MV-4-11 (cell line): ENCODE data around the gene LPAR2.
A peak's percentile ranks its signal among the peaks of the same experiment; 100 is the strongest.

Experiments used
- DNase-seq: peaks from one replicate; lab custom pipeline; 2025; lab: John Stamatoyannopoulos, UW

LPAR2 gene

GRCh38 chr19:19653597-19654147 is 25.7 kb upstream of the LPAR2 start:
- DNase-seq: no peak

DNA sequence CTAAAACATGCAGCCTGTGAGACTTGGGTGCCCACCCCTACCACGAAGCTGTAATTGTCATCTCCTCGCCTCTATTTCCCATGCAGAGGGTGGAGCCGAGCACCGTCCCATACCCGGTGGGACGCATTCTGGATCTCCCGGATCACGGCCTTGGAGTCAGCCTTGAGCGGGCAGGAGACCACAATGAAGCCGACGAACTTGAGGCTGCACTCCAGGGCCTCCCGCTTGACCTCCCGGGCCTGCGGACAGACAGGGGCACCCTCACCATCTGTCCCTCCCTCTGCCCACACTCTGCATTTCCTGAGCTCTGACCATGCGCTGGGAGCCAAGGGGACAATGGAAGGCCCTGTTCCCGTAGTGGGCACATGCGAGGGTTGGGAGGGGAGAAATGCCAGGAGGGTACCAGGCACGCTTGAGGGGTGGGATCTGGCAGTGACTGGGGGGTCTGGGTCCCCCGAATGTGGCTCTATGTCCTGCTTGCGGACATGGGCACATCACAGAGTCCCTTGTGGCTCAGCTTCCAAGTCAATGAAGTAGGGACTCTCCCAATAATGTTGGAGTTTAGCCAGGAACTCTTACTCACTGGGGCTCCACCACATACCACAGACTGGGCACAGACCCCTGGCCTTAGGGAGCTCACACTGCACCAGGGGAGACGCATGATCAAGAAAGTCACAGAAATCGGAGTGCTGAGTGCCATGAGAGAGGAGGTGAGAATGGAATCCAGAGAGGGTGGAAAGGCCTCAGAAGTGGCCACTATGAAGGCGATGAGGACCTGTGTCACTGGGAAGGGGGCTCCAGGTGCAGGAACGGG is 24.7 kb upstream of the LPAR2 start:
- DNase-seq: no peak

DNA sequence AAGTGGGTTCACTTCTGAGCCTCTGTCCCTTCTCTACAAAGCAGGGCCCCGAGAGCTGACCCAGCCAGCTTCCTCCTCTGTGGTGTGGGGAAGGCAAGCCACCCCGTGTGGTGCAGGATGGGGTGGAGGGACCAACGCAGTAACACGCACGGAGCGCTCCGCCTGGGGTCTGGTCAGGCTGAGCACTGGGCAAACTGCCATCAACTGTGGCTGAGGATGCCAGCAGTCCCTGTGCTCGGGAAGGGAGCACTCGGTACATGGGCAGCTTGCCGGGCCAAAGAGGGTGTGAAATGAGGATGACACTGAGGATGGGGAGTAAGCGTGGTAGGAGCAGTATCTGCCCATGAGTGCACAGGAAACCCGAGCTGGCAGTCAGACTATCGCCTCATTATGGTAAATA is 23.1 kb upstream of the LPAR2 start:
- peak; percentile 33 for DNase-seq

DNA sequence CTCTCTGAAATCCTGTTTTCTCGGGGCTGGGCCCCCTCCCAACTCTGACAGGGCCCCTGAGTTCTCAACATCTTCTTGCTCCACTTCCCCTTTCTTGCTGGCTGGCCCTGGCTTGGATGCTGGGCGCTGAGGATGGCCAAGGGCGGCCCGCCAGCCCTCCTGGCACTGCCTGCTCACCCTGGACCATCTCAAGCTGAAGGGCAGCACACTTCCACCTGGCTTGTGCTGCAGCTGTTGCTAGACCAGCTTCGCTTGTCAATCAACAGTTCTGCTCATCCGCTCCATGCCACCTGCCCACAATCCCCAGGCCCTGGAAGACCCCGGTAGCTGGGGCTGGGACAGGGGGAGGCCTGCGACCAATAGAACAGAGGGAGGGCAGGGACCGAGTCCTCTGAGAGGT is 22.3 kb upstream of the LPAR2 start:
- DNase-seq: peak; percentile 54

GRCh38 chr19:19649580-19649995 is 21.6 kb upstream of the LPAR2 start:
- no peak for DNase-seq

DNA sequence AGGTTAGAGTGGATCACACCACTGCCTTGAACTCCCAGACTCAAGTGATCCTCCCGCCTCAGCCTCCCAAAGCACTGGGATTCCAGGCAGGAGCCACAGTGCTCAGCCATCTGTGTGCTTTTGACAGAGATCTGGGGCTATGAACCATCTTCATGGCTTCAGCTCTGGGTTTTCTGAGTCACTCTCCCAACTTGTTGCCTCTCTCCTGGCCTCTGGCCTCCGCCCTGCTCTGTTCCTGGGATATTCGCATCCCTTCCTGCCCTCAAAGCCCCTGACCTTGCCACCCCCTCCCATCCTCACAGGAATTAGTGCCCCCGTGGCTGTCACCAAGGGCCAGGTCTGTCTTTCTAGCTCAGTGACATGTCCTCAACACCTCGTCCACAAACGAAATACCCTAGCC is 21.1 kb upstream of the LPAR2 start:
- DNase-seq: no peak

DNA sequence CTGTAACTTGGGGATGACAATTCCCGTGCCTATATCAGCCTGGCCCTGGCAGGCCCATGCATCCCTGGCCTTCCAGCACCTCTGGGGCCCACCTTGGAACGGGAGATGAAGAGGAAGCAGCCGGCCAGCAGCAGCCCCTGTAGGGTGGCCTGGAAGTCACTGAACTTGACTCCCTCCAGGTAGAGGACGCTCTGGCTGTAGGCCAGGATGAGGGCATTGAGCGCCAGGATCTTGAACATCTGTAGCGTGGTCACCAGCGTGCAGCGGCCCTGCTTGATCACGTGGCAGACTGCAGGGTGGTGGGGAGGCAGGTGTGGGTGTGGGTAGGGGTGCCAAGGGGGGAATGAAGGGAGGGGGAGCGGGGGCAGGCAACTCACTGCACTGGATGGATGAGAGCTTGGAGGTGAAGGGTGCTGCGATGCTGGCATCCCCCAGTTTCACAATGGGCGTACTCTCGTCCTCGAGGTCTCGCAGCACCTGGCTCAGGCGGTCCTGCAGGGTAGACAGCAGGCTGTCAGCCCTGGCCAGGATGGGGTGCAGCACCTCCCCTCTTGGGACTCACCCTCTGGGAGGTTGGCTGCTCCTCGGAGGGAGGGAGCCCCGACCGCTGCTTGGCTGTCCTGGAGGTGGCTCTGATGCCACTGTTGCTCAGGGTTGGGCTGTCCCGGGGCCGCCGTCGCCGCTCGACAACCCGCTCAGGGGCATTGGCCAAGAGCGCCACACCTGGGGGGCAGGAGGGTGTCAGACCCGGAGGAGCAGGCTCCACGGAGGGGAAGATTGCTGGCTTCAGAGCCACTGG is 19.2 kb upstream of the LPAR2 start:
- DNase-seq: no peak

DNA sequence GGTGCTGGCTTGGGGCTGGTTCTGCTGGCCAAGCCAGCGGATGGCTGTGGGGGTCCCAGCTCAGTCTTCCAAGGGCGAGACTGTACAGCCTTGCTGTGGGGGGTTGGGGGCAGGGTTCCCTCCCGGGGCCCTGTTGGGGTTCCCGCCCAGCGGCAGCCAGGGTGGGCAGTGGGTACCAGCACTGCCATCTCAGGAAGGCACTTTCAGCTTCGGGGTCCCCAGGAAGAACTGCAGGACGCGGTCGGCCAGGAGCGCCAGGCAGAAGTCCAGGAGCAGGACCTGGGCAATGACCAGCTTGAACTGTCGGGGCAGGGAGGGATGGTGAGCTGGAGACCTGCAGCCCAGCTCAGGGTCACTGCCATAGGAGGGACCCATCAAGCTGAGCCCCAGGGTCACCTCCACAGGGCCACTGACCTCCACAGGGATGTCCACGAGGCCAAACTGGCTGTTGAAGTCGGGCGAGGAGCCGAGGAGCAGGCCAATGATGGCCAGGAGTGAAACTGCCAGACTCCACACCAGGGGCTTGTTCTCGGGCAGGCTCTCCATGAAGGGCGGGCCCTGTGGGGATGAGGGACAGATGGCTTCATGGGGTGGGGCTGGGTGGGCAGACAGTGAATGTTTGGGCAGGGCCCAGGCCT is 17.3 kb upstream of the LPAR2 start:
- DNase-seq: no peak

- DNase-seq: no peak
Measured at GRCh38 chr19:19644054-19644388, 16.0 kb upstream of the LPAR2 start.

DNA sequence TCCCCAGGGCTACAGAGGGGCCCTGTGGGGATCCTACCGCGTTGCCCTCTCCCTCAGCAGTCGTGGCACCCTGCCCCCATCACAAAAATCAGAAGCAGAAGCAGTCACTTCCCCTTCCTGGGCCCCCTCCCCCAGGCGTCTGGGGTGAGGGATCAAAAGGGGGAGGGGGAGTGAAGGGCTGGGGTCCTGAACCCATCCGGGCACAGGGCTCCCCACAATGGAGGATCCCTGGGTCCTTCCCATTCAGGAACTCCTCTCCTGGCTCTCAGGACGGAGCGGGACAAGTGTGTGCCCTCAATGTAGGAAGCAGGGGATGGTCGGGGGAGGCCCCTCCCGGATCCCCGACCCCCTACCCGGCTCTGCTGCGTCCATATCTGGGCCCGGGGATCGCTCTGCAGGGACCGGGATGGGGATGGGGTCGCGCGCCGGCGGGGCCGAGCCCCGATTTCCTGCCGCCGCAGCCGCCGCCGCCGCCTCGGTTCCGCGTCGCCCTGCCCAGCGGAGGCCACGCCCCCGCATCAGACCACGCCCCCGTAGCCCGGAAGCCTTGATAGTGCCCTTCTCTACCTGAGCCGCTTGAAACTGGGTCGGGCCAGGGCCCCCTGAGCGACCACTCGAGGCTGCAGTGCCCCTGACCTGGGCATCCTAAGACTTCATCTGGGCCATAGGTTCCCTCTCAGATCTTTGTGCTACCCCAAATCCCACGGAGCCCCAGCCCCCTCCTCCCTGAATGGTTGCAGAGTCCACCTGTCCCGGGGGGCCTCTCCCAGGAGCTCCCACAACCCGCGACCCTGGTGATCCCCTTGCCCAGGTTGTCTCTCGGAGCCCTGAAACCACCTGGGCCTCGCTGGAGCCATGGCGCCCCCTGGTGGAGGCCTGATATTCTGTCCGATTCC is 15.4 kb upstream of the LPAR2 start, which contains the start of gene GMIP:
Gene GMIP, minus strand, starts transcription at position 500 of the 896 bp plus-strand sequence. Its CDS starts 128 bp downstream, at position 372.
- peak; percentile 73 for DNase-seq

DNA sequence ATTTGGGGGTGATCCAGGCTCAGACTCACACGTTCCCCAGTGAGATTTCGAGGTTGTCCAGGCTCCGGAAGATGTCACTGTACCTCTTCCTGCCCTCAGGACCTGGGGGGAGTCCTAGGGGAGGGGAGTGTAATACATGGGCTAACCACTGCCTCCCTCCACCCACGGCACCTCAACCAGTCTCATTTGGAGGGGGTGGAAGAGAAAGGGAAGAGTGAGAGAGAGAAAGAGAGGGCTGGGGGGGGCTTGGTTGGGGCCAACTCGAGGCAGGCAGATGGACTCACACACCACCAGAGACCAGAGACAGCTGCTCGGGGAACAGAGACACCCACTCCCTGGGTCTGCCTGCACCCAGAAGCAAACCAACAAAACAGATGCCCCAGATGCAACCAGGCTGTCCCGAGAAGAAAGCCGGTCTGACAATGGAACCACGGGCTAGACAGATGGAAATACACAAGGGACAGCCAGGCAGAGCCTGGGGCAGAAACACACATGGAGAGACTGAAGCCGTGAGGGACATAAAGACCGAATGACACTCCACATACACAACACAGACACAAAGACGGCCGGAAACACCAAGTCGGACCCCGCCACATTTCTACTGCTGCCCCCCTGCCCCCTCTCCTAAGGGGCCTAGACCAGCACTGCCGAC is 14.6 kb upstream of the LPAR2 start:
- peak; percentile 40 for DNase-seq

- no peak for DNase-seq
Measured at GRCh38 chr19:19637523-19638251, 9.7 kb upstream of the LPAR2 start.

- DNase-seq: no peak
Measured at GRCh38 chr19:19637186-19637522, 9.1 kb upstream of the LPAR2 start.

DNA sequence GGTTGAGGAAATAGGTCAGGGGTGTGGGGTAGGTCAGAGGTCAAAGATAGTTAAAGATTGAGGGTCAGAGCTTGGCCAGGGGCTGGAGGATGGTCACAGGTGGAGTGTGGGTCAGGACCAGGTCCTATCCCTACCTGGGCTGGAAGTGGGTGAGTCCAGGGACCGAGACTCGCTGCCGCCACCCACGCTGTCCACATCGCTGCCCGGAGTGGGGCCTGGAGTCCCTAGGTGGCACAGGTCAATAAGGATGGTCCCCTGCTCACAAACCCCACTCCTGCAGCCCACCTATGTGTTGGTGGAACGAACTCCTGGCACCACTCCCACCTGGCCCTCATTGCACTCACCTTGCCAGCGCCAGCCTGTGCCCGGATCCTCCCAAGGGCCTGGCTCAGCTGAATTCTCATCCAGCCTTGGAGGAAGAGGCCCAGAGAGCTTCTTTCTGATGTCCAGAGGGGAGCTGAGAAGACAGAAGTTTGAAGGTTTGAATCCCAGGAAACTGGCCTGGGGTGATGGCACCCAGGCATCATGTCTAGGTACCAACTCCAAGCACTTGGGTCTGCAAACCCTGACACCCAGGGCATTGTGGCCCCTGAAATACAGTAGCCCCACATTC is 8.7 kb upstream of the LPAR2 start:
- DNase-seq: no peak

DNA sequence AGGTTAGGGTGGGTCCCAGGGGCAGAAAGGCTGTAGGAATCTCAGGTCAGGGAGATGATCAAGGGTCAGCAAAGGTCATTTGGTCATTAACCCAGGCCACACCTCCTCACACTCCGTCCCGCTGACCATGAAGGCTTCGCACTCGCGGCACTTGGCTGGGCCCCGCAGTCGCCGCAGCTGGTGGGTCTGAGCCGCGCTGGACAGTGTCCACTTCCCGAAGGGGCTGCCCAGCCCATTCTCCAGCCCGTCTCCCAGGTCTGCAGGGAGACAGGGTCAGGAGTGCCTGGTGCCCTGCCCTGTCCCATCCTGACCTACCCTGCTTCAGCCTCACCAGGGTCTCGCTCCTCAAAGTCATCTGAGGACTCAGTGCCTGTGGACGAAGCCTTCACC is 7.3 kb upstream of the LPAR2 start:
- no peak for DNase-seq

- no peak for DNase-seq
Measured at GRCh38 chr19:19634516-19635312, 6.7 kb upstream of the LPAR2 start.

- no peak for DNase-seq
Measured at GRCh38 chr19:19633711-19634515, 5.9 kb upstream of the LPAR2 start.

DNA sequence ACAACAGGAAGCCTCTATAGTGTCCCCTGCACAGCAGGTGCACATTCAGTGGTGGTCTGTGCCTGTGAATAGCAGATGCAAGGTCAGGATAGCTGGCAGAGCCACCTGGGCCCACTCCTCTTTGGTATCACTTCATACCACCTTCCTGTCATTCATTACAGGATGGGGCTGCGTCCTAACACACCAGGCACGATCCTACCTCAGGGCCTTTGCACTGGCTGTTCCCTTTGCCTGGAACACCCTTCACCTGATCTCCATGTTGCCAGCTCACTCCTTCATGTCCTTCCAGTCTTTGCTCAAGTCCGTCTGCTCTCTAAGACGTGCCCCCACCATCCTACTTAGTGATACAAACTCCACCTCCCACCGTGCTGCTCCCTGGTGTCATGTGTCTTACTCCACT is 4.6 kb upstream of the LPAR2 start:
- DNase-seq: no peak
